IPS-NIHi11 (cell line): Measurements from ENCODE around the gene CUBN.

ENCODE experiments used
- DNase-seq: peaks from one replicate; pipeline ENCODE4 v3.0.0; 2012; ENCODE audit warnings: mixed read lengths, low spot score

CUBN gene

GRCh38 chr10:16987976-16988610 is 141.5 kb downstream of the CUBN start:
- no peak for DNase-seq

GRCh38 chr10:16987206-16987621 is 142.4 kb downstream of the CUBN start:
- no peak for DNase-seq

GRCh38 chr10:16986406-16987205 is 143.0 kb downstream of the CUBN start:
- no peak for DNase-seq

- no peak for DNase-seq
Measured at GRCh38 chr10:16986082-16986405, 143.6 kb downstream of the CUBN start.

GRCh38 chr10:16984242-16984641 is 145.4 kb downstream of the CUBN start:
- no peak for DNase-seq

- DNase-seq: no peak
Measured at GRCh38 chr10:16976803-16977202, 152.8 kb downstream of the CUBN start.

- no peak for DNase-seq
Measured at GRCh38 chr10:16975188-16975587, 154.4 kb downstream of the CUBN start.

- DNase-seq: peak; percentile 53
Measured at GRCh38 chr10:16968416-16969041, 161.1 kb downstream of the CUBN start.

GRCh38 chr10:16967866-16968415 is 161.7 kb downstream of the CUBN start:
- DNase-seq: no peak

- DNase-seq: no peak
Measured at GRCh38 chr10:16966991-16967865, 162.4 kb downstream of the CUBN start.

GRCh38 chr10:16965740-16966447 is 163.7 kb downstream of the CUBN start:
- peak; percentile 28 for DNase-seq

GRCh38 chr10:16965344-16965616 is 164.3 kb downstream of the CUBN start:
- DNase-seq: no peak

GRCh38 chr10:16964576-16965343 is 164.9 kb downstream of the CUBN start:
- DNase-seq: no peak

- DNase-seq: no peak
Measured at GRCh38 chr10:16960551-16960950, 169.1 kb downstream of the CUBN start.

GRCh38 chr10:16957038-16957437 is 172.6 kb downstream of the CUBN start:
- no peak for DNase-seq

GRCh38 chr10:16954280-16955030 is 175.2 kb downstream of the CUBN start:
- DNase-seq: no peak

GRCh38 chr10:16953270-16953669 is 176.3 kb downstream of the CUBN start:
- DNase-seq: no peak

GRCh38 chr10:16952610-16953009 is 177.0 kb downstream of the CUBN start:
- DNase-seq: no peak

- no peak for DNase-seq
Measured at GRCh38 chr10:16952080-16952479, 177.5 kb downstream of the CUBN start.
